Pancreas (tissue), 10 donors: ENCODE results near the gene TMEM200C. TPM values are rescaled to one million over a fixed set of nuclear protein-coding genes. Genes with fewer than 3 reads are reported as not detected.

Source experiments
- ATAC-seq, 4 donors: fragments of 200-7000 bp; cut with Tn5 transposase; one replicate each; pipeline versions ENCODE4 v1.8.0 to v1.9.1; 2020; ENCODE audit warnings: mild to moderate bottlenecking in 4 of 4, moderate library complexity in 4 of 4
- DNase-seq, 6 donors: peaks; one replicate each; pipeline ENCODE4 v3.0.0-alpha.2; 2020
- FAIRE-seq: peaks from 2 replicates; lab custom pipeline; 2012; peaks lifted over from hg19 to GRCh38; lab: Jason Lieb, UNC
- H3K27ac ChIP-seq, 4 donors: fragments of 200-600 bp; sonication (generic); 1 replicate in 3 of 4; 2 replicates in 1 of 4; pipeline versions ENCODE4 v1.5.0 to v1.8.0; 2020
- H3K27me3 ChIP-seq, 4 donors: fragments of 200-600 bp; one replicate each; pipeline ENCODE4 v1.8.0; 2021
- H3K36me3 ChIP-seq, 3 donors: fragments of 200-600 bp; sonication (generic) in 1 of 3; one replicate each; pipeline versions ENCODE4 v1.5.0 to v1.8.0; 2020 to 2021
- H3K4me1 ChIP-seq, 3 donors: fragments of 200-600 bp; one replicate each; pipeline ENCODE4 v1.8.0; 2021
- H3K4me3 ChIP-seq, 4 donors: fragments of 200-600 bp; sonication (generic) in 2 of 4; one replicate each; pipeline versions ENCODE4 v1.5.0 to v1.8.0; 2020 to 2021
- H3K9me3 ChIP-seq, 4 donors: fragments of 200-600 bp; one replicate each; pipeline ENCODE4 v1.8.0; 2021
- WGBS, 2 donors: extraction: QIAGEN DNeasy Blood & Tissue Kit; methylation state at CpG; one replicate each; pipeline ENCODE4 v1.1.7; 2013; 5-methylcytosine and 5-hydroxymethylcytosine counted together
- intact Hi-C, 3 donors: fragments of 100-400 bp; cut with DNase I; formaldehyde crosslinking; loops; one replicate each; pipeline versions ENCODE4 v1.11.1 to v1.14.2; 2022
- polyA plus RNA-seq, 2 donors: library from polyadenylated mRNA; stranded (reverse); fragments of 200-250 nt; gene quantifications; one replicate each; pipeline ENCODE4 v1.2.3, GENCODE V29; 2013
- total RNA-seq, 6 donors: library from RNA; stranded (reverse); fragmentation: NEBNext Ultra II Directional in 4 of 6; extraction: Animal tissue kit (Norgen Biotek cat#: 25700) in 4 of 6; gene quantifications; one replicate each; pipeline versions ENCODE4 v1.2.1 to v1.2.4, GENCODE V29; 2021 to 2023
- TF ChIP-seq, protein P1 (sequence below), 4 donors: fragments of 200-600 bp; sonication (generic) in 3 of 4; IDR thresholded peaks; one replicate each; pipeline versions ENCODE4 v1.5.0 to v1.8.0; 2021; ENCODE audit warnings: antibody characterized with exemption in 4 of 4
- donor health status: healthy with polysubstance abuse.
- donor health status: DM: no; HTN: no; CAD: no; lungs with moderate emphysema.
- donor health status: DM: no; HTN: no; CAD: no.
- donor health status: control.
- donor health status: control.
- donor health status: Bipolar disorder and iron deficiency.
- donor health status: DM: yes; HTN: yes; CAD: no.
- donor health status: DM: no; HTN: no; CAD: no.
- donor health status: DM: no; HTN: no; CAD: no.
- donor health status: DM: yes; HTN: yes; CAD: no.

The TMEM200C gene
- total RNA-seq (under 1 TPM in 4 of 6 donors, not detected in 2; under 0.01 to 0.37 (median 0.15) TPM), polyA plus RNA-seq (under 1 TPM; under 0.01 to 0.02 TPM)

DNA sequence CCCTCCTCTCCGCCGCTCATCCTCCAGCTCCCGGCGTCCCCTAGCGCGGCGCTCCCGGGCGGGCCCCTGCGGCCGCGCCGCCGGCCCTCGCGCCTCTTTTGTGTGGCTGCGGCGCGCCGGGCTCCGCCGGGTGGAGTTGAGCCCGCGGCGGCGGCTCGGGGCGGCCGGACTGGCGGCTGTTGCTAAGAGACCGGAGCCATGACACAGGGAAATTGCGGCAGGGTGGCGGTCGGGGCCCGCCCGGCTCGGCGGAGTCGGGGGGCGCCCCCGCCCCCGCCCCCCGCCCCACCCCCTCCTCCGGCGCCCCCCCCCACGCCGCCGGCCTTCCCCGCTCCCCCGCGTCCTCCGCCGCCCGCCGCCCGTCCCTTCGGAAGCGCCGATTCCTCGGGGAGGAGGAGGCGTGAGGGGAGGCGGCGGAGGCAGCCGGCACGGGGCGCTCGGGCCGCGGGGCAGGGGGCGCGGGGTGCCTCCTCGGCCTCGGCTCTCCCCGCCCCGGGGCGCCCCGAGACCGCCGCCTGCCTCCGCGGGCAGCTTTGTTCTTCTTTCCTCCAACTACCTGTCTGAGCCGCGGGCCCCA, at the start of gene TMEM200C:
TSS of gene TMEM200C (minus strand) at position 224 of the 577 bp plus-strand sequence. CDS start 3,459 bp downstream, outside the sequence.
- DNase-seq (peak in 3 of 6 donors; percentile 23 to 75 (median 34)), ATAC-seq (peak in 3 of 4 donors; percentile 31 to 41 (median 40)), FAIRE-seq (no peak)
- TF ChIP-seq, protein P1, sequence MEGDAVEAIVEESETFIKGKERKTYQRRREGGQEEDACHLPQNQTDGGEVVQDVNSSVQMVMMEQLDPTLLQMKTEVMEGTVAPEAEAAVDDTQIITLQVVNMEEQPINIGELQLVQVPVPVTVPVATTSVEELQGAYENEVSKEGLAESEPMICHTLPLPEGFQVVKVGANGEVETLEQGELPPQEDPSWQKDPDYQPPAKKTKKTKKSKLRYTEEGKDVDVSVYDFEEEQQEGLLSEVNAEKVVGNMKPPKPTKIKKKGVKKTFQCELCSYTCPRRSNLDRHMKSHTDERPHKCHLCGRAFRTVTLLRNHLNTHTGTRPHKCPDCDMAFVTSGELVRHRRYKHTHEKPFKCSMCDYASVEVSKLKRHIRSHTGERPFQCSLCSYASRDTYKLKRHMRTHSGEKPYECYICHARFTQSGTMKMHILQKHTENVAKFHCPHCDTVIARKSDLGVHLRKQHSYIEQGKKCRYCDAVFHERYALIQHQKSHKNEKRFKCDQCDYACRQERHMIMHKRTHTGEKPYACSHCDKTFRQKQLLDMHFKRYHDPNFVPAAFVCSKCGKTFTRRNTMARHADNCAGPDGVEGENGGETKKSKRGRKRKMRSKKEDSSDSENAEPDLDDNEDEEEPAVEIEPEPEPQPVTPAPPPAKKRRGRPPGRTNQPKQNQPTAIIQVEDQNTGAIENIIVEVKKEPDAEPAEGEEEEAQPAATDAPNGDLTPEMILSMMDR (IDR thresholded peaks at IDR 0.05) = no peak
- Histone ChIP-seq H3K4me1 (no peaks in the 10 kb centered on the region), H3K36me3 (no peaks in the 10 kb centered on the region), H3K27ac (no peak within 1 kb of the TSS), H3K27me3 (peaks cover 0 to 14% (median 6%) of the 10 kb centered on the region in 4 donors), H3K4me3 (peak within 1 kb of the TSS; percentile 12 to 53 (median 29)), H3K9me3 (no peaks in the 10 kb centered on the region)
- WGBS, 2 donors = 1 to 2% methylated on average over 29 to 76 of the region's 83 CpGs
- intact Hi-C loops = no loop called here

DNA sequence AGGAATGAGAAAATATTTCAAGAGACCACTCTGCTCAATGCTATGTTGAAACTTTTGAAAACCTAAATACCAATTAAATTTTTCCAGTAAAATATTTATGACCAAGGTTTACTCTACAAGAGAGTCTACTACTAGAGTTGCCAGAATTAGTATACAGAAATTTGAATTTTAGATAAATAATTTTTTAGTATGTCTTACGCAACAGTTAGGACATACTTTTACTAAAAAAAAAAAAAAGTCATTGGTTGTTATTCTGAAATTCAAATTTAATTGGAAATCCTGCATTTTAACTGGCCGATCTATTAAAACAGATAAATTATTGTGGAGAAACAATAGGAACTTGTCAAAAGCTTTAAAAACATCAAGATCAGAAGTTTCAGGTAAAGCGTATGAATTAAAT, 49.1 kb upstream of the TMEM200C start:
- H3K9me3 ChIP-seq = no peaks in the 10 kb centered on the region
- DNase-seq (no peak), ATAC-seq (no peak), FAIRE-seq (no peak)
- intact Hi-C loops = no loop called here
- H3K36me3 ChIP-seq = no peaks in the 10 kb centered on the region
- H3K27ac ChIP-seq = no peak overlapping the region
- WGBS, 2 donors = 64 to 73% methylated on average over 3 of the region's 3 CpGs
- H3K27me3 ChIP-seq = peaks cover 0 to 7% (median 0%) of the 10 kb centered on the region in 4 donors
- no peak overlapping the region for H3K4me3 ChIP-seq
- TF ChIP-seq, protein P1 (IDR thresholded peaks at IDR 0.05) = no peak
- no peaks in the 10 kb centered on the region for H3K4me1 ChIP-seq

DNA sequence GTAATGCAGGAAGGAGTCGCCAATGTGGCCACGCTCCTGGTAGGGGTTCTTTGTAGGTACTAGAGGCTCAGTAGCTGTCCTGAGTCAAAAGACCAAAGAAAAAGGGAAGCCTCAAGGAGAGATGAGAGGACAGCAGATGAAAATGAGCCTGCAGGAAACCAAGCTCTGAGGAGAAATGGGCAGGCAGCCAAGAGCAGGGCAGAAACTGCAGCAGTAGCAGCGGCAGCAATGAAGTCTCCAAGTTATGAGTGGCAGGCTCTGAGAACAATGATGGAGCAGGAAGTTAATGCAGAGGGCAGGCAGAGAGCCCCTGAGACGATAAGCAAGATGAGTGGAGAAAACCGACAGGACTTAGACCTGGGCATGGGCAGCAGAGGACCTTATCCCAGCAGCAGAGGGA, 48.2 kb upstream of the TMEM200C start:
- FAIRE-seq = no peak
- TF ChIP-seq, protein P1 (IDR thresholded peaks at IDR 0.05) = no peak
- Histone ChIP-seq H3K36me3 (no peaks in the 10 kb centered on the region), H3K4me1 (no peaks in the 10 kb centered on the region), H3K27me3 (peaks cover 0 to 7% (median 0%) of the 10 kb centered on the region in 4 donors), H3K4me3 (no peak overlapping the region), H3K9me3 (no peaks in the 10 kb centered on the region), H3K27ac (no peak overlapping the region)
- WGBS, 2 donors = 50 to 55% methylated on average over 5 of the region's 5 CpGs
- intact Hi-C loops = no loop called here
- ATAC-seq = no peak
- DNase-seq = peak in 1 of 6 donors; percentile 56

DNA sequence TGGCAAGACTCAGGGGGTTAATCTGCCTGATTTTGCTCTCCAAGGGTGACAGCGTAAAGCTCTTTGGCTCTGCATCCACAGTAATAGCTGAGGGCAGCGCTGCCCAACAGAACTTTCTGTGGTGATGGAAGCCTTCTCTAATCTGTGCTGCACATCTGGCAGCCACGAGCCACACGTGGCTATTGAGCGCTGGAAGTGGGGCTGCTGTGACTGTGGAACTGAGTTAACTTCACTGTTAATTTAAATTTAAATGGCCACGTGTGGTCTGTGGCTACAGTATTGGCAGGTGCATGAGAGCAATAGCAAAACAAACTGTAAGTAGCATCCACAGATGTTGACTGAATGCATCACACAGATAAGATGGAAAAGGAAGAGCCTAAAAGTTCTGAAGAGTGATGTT, 47.3 kb upstream of the TMEM200C start:
- no peaks in the 10 kb centered on the region for H3K4me1 ChIP-seq
- WGBS, 2 donors = 55% methylated on average over 6 of the region's 6 CpGs
- intact Hi-C loops = no loop called here
- no peaks in the 10 kb centered on the region for H3K9me3 ChIP-seq
- TF ChIP-seq, protein P1 (IDR thresholded peaks at IDR 0.05) = no peak
- H3K27ac ChIP-seq = no peak overlapping the region
- FAIRE-seq = no peak
- no peak for ATAC-seq
- peaks cover 0 to 7% (median 0%) of the 10 kb centered on the region in 4 donors for H3K27me3 ChIP-seq
- no peak overlapping the region for H3K4me3 ChIP-seq
- no peak for DNase-seq
- H3K36me3 ChIP-seq = no peaks in the 10 kb centered on the region

DNA sequence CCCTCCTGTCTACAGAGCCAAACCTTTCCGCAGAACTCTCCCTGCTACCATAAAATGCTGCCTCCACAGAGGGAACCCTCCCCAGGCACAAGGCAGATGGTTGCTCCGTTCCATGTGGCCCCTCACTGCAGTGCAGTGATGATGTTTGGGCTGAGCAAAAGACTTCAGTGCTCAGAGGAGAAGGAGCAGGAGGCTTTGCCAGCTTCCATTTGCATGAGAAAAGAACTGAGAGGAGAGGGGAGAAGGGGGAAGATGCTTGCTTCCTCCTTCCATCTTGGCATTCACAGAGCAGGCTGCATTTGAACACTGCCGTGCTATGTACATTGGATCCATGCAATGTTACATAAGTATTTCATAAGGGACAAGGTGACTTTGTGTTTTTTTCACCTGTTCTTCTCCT, 46.6 kb upstream of the TMEM200C start:
- intact Hi-C loops = no loop called here
- Histone ChIP-seq H3K27me3 (peaks cover 0 to 7% (median 0%) of the 10 kb centered on the region in 4 donors), H3K4me3 (no peak overlapping the region), H3K4me1 (no peaks in the 10 kb centered on the region), H3K27ac (no peak overlapping the region), H3K9me3 (no peaks in the 10 kb centered on the region), H3K36me3 (no peaks in the 10 kb centered on the region)
- DNase-seq (no peak), ATAC-seq (no peak), FAIRE-seq (no peak)
- TF ChIP-seq, protein P1 (IDR thresholded peaks at IDR 0.05) = no peak
- WGBS, 2 donors = 47 to 51% methylated on average over 3 of the region's 3 CpGs
